ENCODE data around the gene SORCS2. TPM values are rescaled to one million over a fixed set of nuclear protein-coding genes. Genes with fewer than 3 reads are reported as not detected.

Gene SORCS2
- total and polyA plus RNA-seq, 2 donors (not counting 1 experiment from before 2014, with no cell fraction given): not detected

- TF ChIP-seq EZH2 (IDR thresholded peaks at IDR 0.05; ENCODE audit: borderline replicate concordance, insufficient read depth, low read depth, low read length, poor library complexity, severe bottlenecking) (no peak), CTCF (IDR thresholded peaks at IDR 0.05) (no peak)
- Histone ChIP-seq H3K4me2 (replicated peaks; ENCODE audit: low read depth, low read length, poor library complexity, severe bottlenecking) (no peak overlapping the region), H3K36me3 (replicated peaks in 1 of 2; ENCODE audit: control extremely low read depth in 1 of 2, control insufficient read depth in 1 of 2, extremely low read depth in 1 of 2, insufficient read depth in 2 of 2, low read length in 1 of 2) (no peaks in the 10 kb centered on the region), H3K9ac (ENCODE audit: low read length) (no peak overlapping the region), H3K27me3 (replicated peaks in 1 of 4; ENCODE audit: control extremely low read depth in 1 of 4, control insufficient read depth in 3 of 4, insufficient read depth in 4 of 4, low read length in 3 of 4) (no peaks in the 10 kb centered on the region), H3K9me3 (ENCODE audit: control extremely low read depth in 1 of 3, control insufficient read depth in 2 of 3, insufficient read depth in 1 of 3, low read length in 2 of 3) (peaks cover 0 to 26% (median 4%) of the 10 kb centered on the region in 3 donors), H3K79me2 (ENCODE audit: control insufficient read depth, insufficient read depth, low read length) (no peaks in the 10 kb centered on the region), H4K20me1 (ENCODE audit: control insufficient read depth, insufficient read depth, low read length, poor library complexity, severe bottlenecking) (no peaks in the 10 kb centered on the region), H3K27ac (ENCODE audit: low read length in 2 of 2) (no peak overlapping the region), H2AFZ (ENCODE audit: insufficient read depth, low read depth, low read length, poor library complexity, severe bottlenecking) (no peak overlapping the region), H3K4me3 (ENCODE audit: control extremely low read depth in 1 of 5, extremely low read depth in 1 of 5, insufficient read depth in 1 of 5, low read depth in 2 of 5, low read length in 4 of 5) (no peak overlapping the region), H3K4me1 (ENCODE audit: control insufficient read depth in 2 of 2, insufficient read depth in 2 of 2, low read length in 2 of 2) (no peaks in the 10 kb centered on the region)
- ATAC-seq (ENCODE audit: low read depth) (no peak), DNase-seq (no peak)
- POLR2A ChIA-PET: no interaction called here
- Mint-ChIP-seq H3K4me3 (no peak overlapping the region), H3K4me1 (no peaks in the 10 kb centered on the region), H3K9me3 (ENCODE audit: insufficient read depth) (no peaks in the 10 kb centered on the region), H3K27ac (no peak overlapping the region), H3K27me3 (peaks cover 3% of the 10 kb centered on the region)
- 93% methylated on average over 4 of the region's 4 CpGs for WGBS (ENCODE audit: insufficient coverage)
- CTCF ChIA-PET: no interaction called here
- intact Hi-C loops (cut with micrococcal nuclease): no loop called here
Observed at GRCh38 chr4:7210824-7211223, 18.5 kb downstream of the SORCS2 start.

DNA sequence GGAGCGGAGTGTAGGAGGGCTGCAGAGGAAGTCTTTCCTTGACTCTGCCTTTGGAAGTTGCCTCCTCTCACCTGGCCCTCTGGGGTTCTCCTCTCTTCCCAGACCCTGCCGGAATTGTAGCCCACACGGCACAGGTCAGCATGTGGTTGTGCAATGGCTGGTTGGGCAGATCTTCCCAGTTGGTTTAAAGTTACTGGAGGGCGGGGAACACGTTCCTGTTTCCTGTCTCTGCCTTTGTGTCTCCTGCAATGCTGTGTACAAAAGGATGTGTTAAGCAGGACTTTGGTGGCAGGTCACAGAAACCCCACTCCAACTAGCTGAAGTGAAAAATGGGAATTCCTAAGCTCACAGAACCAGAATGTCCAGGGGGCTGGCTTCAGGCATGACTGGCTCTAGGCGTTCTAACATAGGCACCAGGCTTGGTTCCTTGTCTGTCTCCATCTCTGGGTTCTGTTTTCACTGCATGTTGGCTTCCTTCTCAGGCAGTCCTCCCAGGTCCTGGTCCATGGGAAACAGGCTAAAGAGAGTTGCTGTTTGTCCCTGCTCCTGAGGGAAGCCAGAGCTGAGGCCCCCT lies 19.9 kb downstream of the SORCS2 start:
- Histone ChIP-seq H3K9ac (ENCODE audit: low read length) (no peak overlapping the region), H3K4me1 (ENCODE audit: control insufficient read depth in 2 of 2, insufficient read depth in 2 of 2, low read length in 2 of 2) (no peaks in the 10 kb centered on the region), H3K79me2 (ENCODE audit: control insufficient read depth, insufficient read depth, low read length) (no peaks in the 10 kb centered on the region), H3K4me3 (ENCODE audit: control extremely low read depth in 1 of 5, extremely low read depth in 1 of 5, insufficient read depth in 1 of 5, low read depth in 2 of 5, low read length in 4 of 5) (no peak overlapping the region), H3K27ac (ENCODE audit: low read length in 2 of 2) (no peak overlapping the region), H2AFZ (ENCODE audit: insufficient read depth, low read depth, low read length, poor library complexity, severe bottlenecking) (no peak overlapping the region), H3K4me2 (replicated peaks; ENCODE audit: low read depth, low read length, poor library complexity, severe bottlenecking) (no peak overlapping the region), H3K9me3 (ENCODE audit: control extremely low read depth in 1 of 3, control insufficient read depth in 2 of 3, insufficient read depth in 1 of 3, low read length in 2 of 3) (peaks cover 0 to 26% (median 4%) of the 10 kb centered on the region in 3 donors), H3K36me3 (replicated peaks in 1 of 2; ENCODE audit: control extremely low read depth in 1 of 2, control insufficient read depth in 1 of 2, extremely low read depth in 1 of 2, insufficient read depth in 2 of 2, low read length in 1 of 2) (no peaks in the 10 kb centered on the region), H3K27me3 (replicated peaks in 1 of 4; ENCODE audit: control extremely low read depth in 1 of 4, control insufficient read depth in 3 of 4, insufficient read depth in 4 of 4, low read length in 3 of 4) (no peaks in the 10 kb centered on the region), H4K20me1 (ENCODE audit: control insufficient read depth, insufficient read depth, low read length, poor library complexity, severe bottlenecking) (no peaks in the 10 kb centered on the region)
- TF ChIP-seq CTCF (IDR thresholded peaks at IDR 0.05) (no peak), EZH2 (IDR thresholded peaks at IDR 0.05; ENCODE audit: borderline replicate concordance, insufficient read depth, low read depth, low read length, poor library complexity, severe bottlenecking) (no peak)
- intact Hi-C loops (cut with micrococcal nuclease): no loop called here
- no peak overlapping the region for H3K27ac Mint-ChIP-seq
- no peaks in the 10 kb centered on the region for H3K9me3 Mint-ChIP-seq (ENCODE audit: insufficient read depth)
- H3K27me3 Mint-ChIP-seq: peaks cover 3% of the 10 kb centered on the region
- H3K4me3 Mint-ChIP-seq: no peak overlapping the region
- POLR2A ChIA-PET: no interaction called here
- WGBS (ENCODE audit: insufficient coverage): 64% methylated on average over 5 of the region's 6 CpGs
- DNase-seq (no peak), ATAC-seq (ENCODE audit: low read depth) (no peak)
- no peaks in the 10 kb centered on the region for H3K4me1 Mint-ChIP-seq
- CTCF ChIA-PET: no interaction called here
